Keratinocyte (primary cell): ENCODE measurements around the gene GALNT13. TPM values are rescaled to one million over a fixed set of nuclear protein-coding genes. Genes with fewer than 3 reads are reported as not detected.

Experiments
- DNase-seq: peaks from one replicate; pipeline ENCODE4 v3.0.0-alpha.2; 2011; ENCODE audit warnings: low read depth, missing footprints, low spot score
- FAIRE-seq: peaks from 2 replicates; lab custom pipeline; 2011; peaks lifted over from hg19 to GRCh38; lab: Jason Lieb, UNC
- H2AFZ ChIP-seq: 2 replicates; pipeline ENCODE4 v1.6.0; 2012; ENCODE audit warnings: low read length, control low read depth, inconsistent platforms; ENCODE audit not compliant: control insufficient read depth
- H3K27ac ChIP-seq: 2 replicates; pipeline ENCODE4 v1.5.1; 2011; ENCODE audit warnings: low read length; ENCODE audit not compliant: control insufficient read depth, insufficient read depth
- H3K27me3 ChIP-seq: 3 replicates; pipeline ENCODE4 v1.6.0; 2011; ENCODE audit warnings: low read length; ENCODE audit not compliant: control insufficient read depth, insufficient read depth; ENCODE audit errors: extremely low read depth
- H3K36me3 ChIP-seq, 2 experiments: 2 replicates in 1 of 2; 3 replicates in 1 of 2; pipeline ENCODE4 v1.5.1; 2011; ENCODE audit warnings: low read length in 2 of 2, mild to moderate bottlenecking in 1 of 2; ENCODE audit not compliant: control insufficient read depth in 2 of 2, insufficient read depth in 2 of 2; ENCODE audit errors: extremely low read depth in 1 of 2
- H3K4me1 ChIP-seq: 3 replicates; pipeline ENCODE4 v1.5.1; 2011; ENCODE audit warnings: low read length; ENCODE audit not compliant: control insufficient read depth, insufficient read depth; ENCODE audit errors: extremely low read depth
- H3K4me2 ChIP-seq: 3 replicates; pipeline ENCODE4 v1.6.0; 2011; ENCODE audit warnings: low read depth, low read length; ENCODE audit not compliant: control insufficient read depth, insufficient read depth; ENCODE audit errors: extremely low read depth
- H3K4me3 ChIP-seq, 3 experiments: fragments of 200-600 bp in 1 of 3; sonication (generic) in 1 of 3; 2 replicates in 2 of 3; 3 replicates in 1 of 3; pipeline ENCODE4 v1.5.1; 2011 to 2016; ENCODE audit warnings: low read length in 3 of 3, mild to moderate bottlenecking in 3 of 3, control low read depth in 2 of 3, inconsistent platforms in 1 of 3, low read depth in 1 of 3, mixed read lengths in 1 of 3, mixed run types in 1 of 3, moderate library complexity in 1 of 3; ENCODE audit not compliant: control insufficient read depth in 2 of 3, insufficient read depth in 2 of 3; ENCODE audit errors: extremely low read depth in 1 of 3
- H3K79me2 ChIP-seq: 2 replicates; pipeline ENCODE4 v1.6.0; 2012; ENCODE audit warnings: low read length; ENCODE audit not compliant: control insufficient read depth, insufficient read depth
- H3K9ac ChIP-seq: 3 replicates; pipeline ENCODE4 v1.6.0; 2011; ENCODE audit warnings: low read length; ENCODE audit not compliant: control insufficient read depth, insufficient read depth; ENCODE audit errors: extremely low read depth
- H3K9me1 ChIP-seq: 3 replicates; pipeline ENCODE4 v1.6.0; 2011; ENCODE audit warnings: low read length; ENCODE audit not compliant: control insufficient read depth, insufficient read depth; ENCODE audit errors: extremely low read depth
- H3K9me3 ChIP-seq: 2 replicates; pipeline ENCODE4 v1.5.1; 2012; ENCODE audit warnings: low read depth, low read length; ENCODE audit not compliant: control insufficient read depth
- H4K20me1 ChIP-seq: 3 replicates; pipeline ENCODE4 v1.6.0; 2011; ENCODE audit warnings: low read length; ENCODE audit not compliant: control insufficient read depth, insufficient read depth; ENCODE audit errors: extremely low read depth
- CTCF ChIP-seq, 3 experiments: IDR thresholded peaks in 1 of 3; conservative IDR thresholded peaks in 1 of 3; optimal IDR thresholded peaks in 1 of 3; 2 replicates in 2 of 3; 3 replicates in 1 of 3; pipeline versions ENCODE3 to v1.5.1; 2011; ENCODE audit warnings: low read length in 3 of 3, mild to moderate bottlenecking in 3 of 3, moderate library complexity in 2 of 3, control low read depth in 1 of 3, inconsistent platforms in 1 of 3; ENCODE audit not compliant: insufficient read depth in 2 of 3; ENCODE audit errors: extremely low read depth in 1 of 3
- EZH2 ChIP-seq: IDR thresholded peaks from one replicate; pipeline ENCODE4 v1.6.1; 2012; ENCODE audit warnings: inconsistent platforms, mild to moderate bottlenecking, low read length, moderate library complexity
- dilution Hi-C: fragments of 300-500 bp; cut with MboI; formaldehyde crosslinking; loops from one replicate; pipeline ENCODE4 v1.7.0; 2020; ENCODE audit warnings: low sequenced_read_pairs; ENCODE audit not compliant: extremely low pct_ligation_motif_present
- polyA plus RNA-seq, 5 experiments: library from polyadenylated mRNA; depleted of rRNA in 3 of 5; stranded (reverse) in 3 of 5; stranded (forward) in 1 of 5; unstranded in 1 of 5; fragments of >200 nt; gene quantifications; 1 replicate in 1 of 5; 2 replicates in 3 of 5; 3 replicates in 1 of 5; pipeline versions ENCODE4 v1.2.1 to v1.2.3, GENCODE V29; 2011 to 2012; ENCODE audit warnings: missing spikeins in 2 of 5, low read depth in 1 of 5, low replicate concordance in 1 of 5

GALNT13 gene
- polyA plus RNA-seq, 1 donor (not counting 4 experiments of a cell fraction or from before 2014, with no cell fraction given) = not detected

- H3K9ac ChIP-seq = no peak overlapping the region
- H3K4me2 ChIP-seq = no peak overlapping the region
- no peaks in the 10 kb centered on the region for H3K9me1 ChIP-seq
- H3K36me3 ChIP-seq = no peaks in the 10 kb centered on the region
- no peaks in the 10 kb centered on the region for H3K27me3 ChIP-seq
- H2AFZ ChIP-seq = no peak overlapping the region
- H3K27ac ChIP-seq = no peak overlapping the region
- H3K79me2 ChIP-seq = no peaks in the 10 kb centered on the region
- no peaks in the 10 kb centered on the region for H4K20me1 ChIP-seq
- DNase-seq (no peak), FAIRE-seq (no peak)
- no peak overlapping the region for H3K4me3 ChIP-seq
- no peaks in the 10 kb centered on the region for H3K4me1 ChIP-seq
- dilution Hi-C loops = no loop called here
- no peaks in the 10 kb centered on the region for H3K9me3 ChIP-seq
- TF ChIP-seq CTCF (optimal IDR thresholded peaks at IDR 0.05 in 1 of 3, IDR thresholded peaks at IDR 0.05 in 1 of 3, conservative IDR thresholded peaks at IDR 0.05 in 1 of 3; ENCODE audit: extremely low read depth in 1 of 3, insufficient read depth in 2 of 3, low read length in 3 of 3) = no peak
- TF ChIP-seq EZH2 = no peak
Observed at GRCh38 chr2:154256136-154256535, 384.4 kb downstream of the GALNT13 start.

GRCh38 chr2:154259030-154259429 is 387.3 kb downstream of the GALNT13 start:
- Histone ChIP-seq H3K27me3 (no peaks in the 10 kb centered on the region), H3K9me1 (no peaks in the 10 kb centered on the region), H3K27ac (no peak overlapping the region), H3K9me3 (no peaks in the 10 kb centered on the region), H4K20me1 (no peaks in the 10 kb centered on the region), H2AFZ (no peak overlapping the region), H3K4me2 (no peak overlapping the region), H3K4me3 (no peak overlapping the region), H3K4me1 (no peaks in the 10 kb centered on the region), H3K9ac (no peak overlapping the region), H3K36me3 (no peaks in the 10 kb centered on the region), H3K79me2 (no peaks in the 10 kb centered on the region)
- dilution Hi-C loops = no loop called here
- no peak for DNase-seq
- no peak for FAIRE-seq
- TF ChIP-seq CTCF (optimal IDR thresholded peaks at IDR 0.05 in 1 of 3, IDR thresholded peaks at IDR 0.05 in 1 of 3, conservative IDR thresholded peaks at IDR 0.05 in 1 of 3; ENCODE audit: extremely low read depth in 1 of 3, insufficient read depth in 2 of 3, low read length in 3 of 3) (no peak), EZH2 (no peak)
